Spleen (tissue), 11 donors: ENCODE measurements around the gene MGRN1. TPM values are rescaled to one million over a fixed set of nuclear protein-coding genes. Genes with fewer than 3 reads are reported as not detected.

Experiments used
- DNase-seq: peaks from one replicate; pipeline ENCODE4 v3.0.0-alpha.2; 2020
- H3K27ac ChIP-seq, 8 donors: fragments of 200-600 bp; sonication (generic) in 7 of 8; 1 replicate in 4 of 8; 2 replicates in 4 of 8; pipeline versions ENCODE4 v1.5.0 to v1.8.0; 2016 to 2021; ENCODE audit warnings: inconsistent platforms in 4 of 8, mild to moderate bottlenecking in 4 of 8, moderate library complexity in 1 of 8
- H3K27me3 ChIP-seq, 7 donors: fragments of 200-600 bp; sonication (generic) in 6 of 7; replicated peaks in 1 of 7; 1 replicate in 4 of 7; 2 replicates in 3 of 7; pipeline versions ENCODE4 v1.5.0 to v1.8.0; 2016 to 2021; ENCODE audit warnings: inconsistent platforms in 3 of 7, mild to moderate bottlenecking in 1 of 7
- H3K36me3 ChIP-seq, 6 donors: fragments of 200-600 bp; sonication (generic) in 5 of 6; 1 replicate in 4 of 6; 2 replicates in 2 of 6; pipeline versions ENCODE4 v1.5.0 to v1.8.0; 2016 to 2021; ENCODE audit warnings: inconsistent platforms in 2 of 6
- H3K4me1 ChIP-seq, 6 donors: fragments of 200-600 bp; sonication (generic) in 5 of 6; 1 replicate in 3 of 6; 2 replicates in 3 of 6; pipeline versions ENCODE4 v1.5.0 to v1.8.0; 2016 to 2021; ENCODE audit warnings: inconsistent platforms in 3 of 6
- H3K4me3 ChIP-seq, 8 donors: fragments of 200-600 bp; sonication (generic) in 7 of 8; 1 replicate in 4 of 8; 2 replicates in 4 of 8; pipeline versions ENCODE4 v1.5.0 to v1.8.0; 2016 to 2021; ENCODE audit warnings: inconsistent platforms in 4 of 8, mild to moderate bottlenecking in 4 of 8, moderate library complexity in 2 of 8
- H3K9me3 ChIP-seq, 8 donors: fragments of 200-600 bp; sonication (generic) in 7 of 8; 1 replicate in 4 of 8; 2 replicates in 4 of 8; pipeline versions ENCODE4 v1.5.0 to v1.8.0; 2016 to 2021; ENCODE audit warnings: inconsistent platforms in 4 of 8
- POLR2A ChIP-seq, 3 donors: fragments of 450-650 bp; IDR thresholded peaks; one replicate each; pipeline ENCODE4 v1.5.1; 2017; ENCODE audit warnings: antibody characterized with exemption in 3 of 3, mild to moderate bottlenecking in 1 of 3
- POLR2AphosphoS5 ChIP-seq, 3 donors: sonication (generic); formaldehyde crosslinking; IDR thresholded peaks; one replicate each; pipeline ENCODE4 v1.5.1; 2017; ENCODE audit warnings: antibody characterized with exemption in 3 of 3
- WGBS, 5 donors: extraction: QIAGEN DNeasy Blood & Tissue Kit in 3 of 5; methylation state at CpG; one replicate each; pipeline versions ENCODE4 v1.1.5 to v1.1.7; 2013 to 2018; 5-methylcytosine and 5-hydroxymethylcytosine counted together
- intact Hi-C: fragments of 100-400 bp; cut with DNase I; formaldehyde crosslinking; loops from one replicate; pipeline ENCODE4 v1.15.0; 2023; ENCODE audit warnings: low total_unique reads
- polyA plus RNA-seq, 3 donors: library from polyadenylated mRNA; stranded (reverse); fragments of 200-250 nt; gene quantifications; one replicate each; pipeline ENCODE4 v1.2.1, GENCODE V29; 2013
- total RNA-seq, 7 donors: library from RNA; depleted of rRNA in 3 of 7; stranded (reverse); fragments of >200 nt in 3 of 7; fragmentation: NEBNext Ultra II Directional in 4 of 7; extraction: Animal tissue kit (Norgen Biotek cat#: 25700) in 4 of 7; gene quantifications; one replicate each; pipeline versions ENCODE4 v1.1.0 to v1.2.1, GENCODE V29; 2016 to 2021
- TF ChIP-seq, protein P1 (sequence below), 11 experiments: fragments of 200-600 bp in 7 of 11; fragments of 450-650 bp in 4 of 11; sonication (generic) in 4 of 11; IDR thresholded peaks in 8 of 11; conservative IDR thresholded peaks in 3 of 11; 1 replicate in 7 of 11; 2 replicates in 4 of 11; pipeline versions ENCODE4 v1.4.0 to v1.8.0; 2016 to 2021; ENCODE audit warnings: antibody characterized with exemption in 11 of 11, inconsistent platforms in 4 of 11, mild to moderate bottlenecking in 1 of 11
- donor health status: healthy with polysubstance abuse.
- donor health status: DM: no; HTN: no; CAD: no; lungs with moderate emphysema.
- donor health status: DM: no; HTN: no; CAD: no.
- donor health status: Bipolar disorder and iron deficiency.
- donor health status: healthy.
- donor health status: DM: no; HTN: no; CAD: no.
- donor health status: DM: yes; HTN: yes; CAD: no.

MGRN1 gene
- total and polyA plus RNA-seq, 10 donors: 7.6 to 132 (median 75.1) TPM

DNA sequence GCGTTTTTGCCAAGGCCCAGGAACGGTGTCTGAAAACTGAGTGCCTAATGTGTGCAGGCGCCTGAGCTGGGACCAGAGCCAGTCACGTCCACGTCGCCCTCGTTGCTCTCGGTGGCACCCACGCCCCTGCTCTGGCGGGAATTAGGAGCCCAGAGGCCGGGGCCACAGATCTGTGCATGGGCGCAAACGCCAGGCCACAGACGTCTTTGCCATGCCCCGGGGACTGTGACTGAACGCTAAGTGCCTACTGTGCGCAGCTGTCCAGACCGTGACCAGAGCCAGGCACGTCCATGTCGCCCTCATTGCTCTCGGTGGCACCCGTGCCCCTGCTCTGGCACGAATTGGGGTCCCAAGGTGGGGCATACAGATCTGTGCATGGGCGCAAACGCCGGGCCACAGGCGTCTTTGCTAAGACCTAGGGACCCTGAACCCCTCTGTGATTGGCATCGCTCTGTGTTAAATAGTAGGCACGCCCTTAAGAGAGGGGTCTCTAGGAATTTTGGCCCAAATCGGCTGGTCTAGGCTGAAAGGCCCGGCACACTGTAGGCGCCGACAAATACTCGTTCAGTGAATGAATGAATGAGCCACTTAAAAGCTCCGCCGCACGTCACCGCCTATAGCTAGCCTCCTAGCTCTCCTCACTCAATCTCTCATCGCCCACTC, 9.1 kb upstream of the MGRN1 start:
- peaks cover 0 to 7% (median 0%) of the 10 kb centered on the region in 6 donors for H3K36me3 ChIP-seq
- peak overlapping the region; percentile 93 to 99 (median 97) for H3K27ac ChIP-seq
- H3K9me3 ChIP-seq: no peaks in the 10 kb centered on the region
- WGBS, 5 donors: 77 to 90% (median 79%) methylated on average over 28 to 39 of the region's 39 CpGs
- H3K4me3 ChIP-seq: peak overlapping the region in 7 of 8 donors; percentile 84 to 98 (median 97)
- H3K27me3 ChIP-seq: no peaks in the 10 kb centered on the region
- peak; percentile 90 for DNase-seq
- intact Hi-C loops: loop anchor here (5.0 kb wide), 1 partner anchor 67 kb away; no protein-coding TSS in a partner anchor
- peaks cover 30 to 80% (median 63%) of the 10 kb centered on the region in 6 donors for H3K4me1 ChIP-seq
- TF ChIP-seq POLR2A (IDR thresholded peaks at IDR 0.05) (no peak), POLR2AphosphoS5 (IDR thresholded peaks at IDR 0.05) (no peak)
- TF ChIP-seq, protein P1, sequence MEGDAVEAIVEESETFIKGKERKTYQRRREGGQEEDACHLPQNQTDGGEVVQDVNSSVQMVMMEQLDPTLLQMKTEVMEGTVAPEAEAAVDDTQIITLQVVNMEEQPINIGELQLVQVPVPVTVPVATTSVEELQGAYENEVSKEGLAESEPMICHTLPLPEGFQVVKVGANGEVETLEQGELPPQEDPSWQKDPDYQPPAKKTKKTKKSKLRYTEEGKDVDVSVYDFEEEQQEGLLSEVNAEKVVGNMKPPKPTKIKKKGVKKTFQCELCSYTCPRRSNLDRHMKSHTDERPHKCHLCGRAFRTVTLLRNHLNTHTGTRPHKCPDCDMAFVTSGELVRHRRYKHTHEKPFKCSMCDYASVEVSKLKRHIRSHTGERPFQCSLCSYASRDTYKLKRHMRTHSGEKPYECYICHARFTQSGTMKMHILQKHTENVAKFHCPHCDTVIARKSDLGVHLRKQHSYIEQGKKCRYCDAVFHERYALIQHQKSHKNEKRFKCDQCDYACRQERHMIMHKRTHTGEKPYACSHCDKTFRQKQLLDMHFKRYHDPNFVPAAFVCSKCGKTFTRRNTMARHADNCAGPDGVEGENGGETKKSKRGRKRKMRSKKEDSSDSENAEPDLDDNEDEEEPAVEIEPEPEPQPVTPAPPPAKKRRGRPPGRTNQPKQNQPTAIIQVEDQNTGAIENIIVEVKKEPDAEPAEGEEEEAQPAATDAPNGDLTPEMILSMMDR (IDR thresholded peaks at IDR 0.05 in 8 of 11, conservative IDR thresholded peaks at IDR 0.05 in 3 of 11): no peak

DNA sequence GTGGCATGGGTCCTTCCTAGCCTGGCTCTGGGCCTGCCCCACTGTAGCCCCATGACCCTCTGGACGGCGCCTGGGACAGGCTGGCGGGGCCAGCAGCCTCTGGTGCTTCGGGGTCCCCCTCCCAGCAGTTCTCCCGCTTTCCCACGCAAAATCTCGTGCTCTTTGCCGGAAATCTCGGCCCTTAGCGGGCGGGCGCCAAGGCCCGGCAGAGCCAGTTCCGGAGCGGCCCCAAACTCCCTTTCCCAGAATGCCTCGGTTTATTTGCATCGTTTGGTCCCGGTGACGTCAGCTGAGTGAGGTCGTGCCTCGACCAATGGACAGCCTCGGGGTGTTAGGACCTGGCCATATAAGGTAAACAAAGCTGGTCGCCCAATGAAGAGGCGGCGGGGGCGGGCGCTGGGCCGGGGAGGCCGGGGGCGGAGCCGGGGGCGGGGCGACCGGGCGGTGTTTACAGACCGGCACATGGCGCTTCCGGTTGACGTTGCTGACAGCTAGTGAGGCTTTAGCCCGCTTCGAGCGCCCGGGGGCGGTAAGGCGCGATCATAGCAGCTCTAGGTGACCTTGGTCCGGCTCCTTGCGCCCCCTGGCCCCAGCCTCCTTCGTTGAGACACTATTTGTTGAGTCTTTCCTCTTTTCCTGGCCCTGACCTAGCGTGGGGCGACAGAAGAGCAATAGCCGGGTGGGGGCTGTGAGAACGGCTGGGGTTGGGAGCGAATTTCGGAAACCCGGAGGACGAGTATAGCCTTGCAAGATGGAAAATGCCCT, 8.4 kb upstream of the MGRN1 start:
- H3K4me3 ChIP-seq: peak overlapping the region; percentile 32 to 98 (median 90)
- no peaks in the 10 kb centered on the region for H3K27me3 ChIP-seq
- 0 to 1% (median 1%) methylated on average over 40 to 57 of the region's 57 CpGs for WGBS, 5 donors
- peak overlapping the region; percentile 93 to 99 (median 97) for H3K27ac ChIP-seq
- intact Hi-C loops: loop anchor here (5.0 kb wide), 1 partner anchor 66 kb away; no protein-coding TSS in a partner anchor
- peaks cover 30 to 73% (median 59%) of the 10 kb centered on the region in 6 donors for H3K4me1 ChIP-seq
- no peaks in the 10 kb centered on the region for H3K9me3 ChIP-seq
- TF ChIP-seq POLR2A (IDR thresholded peaks at IDR 0.05) (peak in 2 of 3 donors; percentile 37 to 64), POLR2AphosphoS5 (IDR thresholded peaks at IDR 0.05) (peak; percentile 90 to 92 (median 91))
- TF ChIP-seq, protein P1 (IDR thresholded peaks at IDR 0.05 in 8 of 11, conservative IDR thresholded peaks at IDR 0.05 in 3 of 11): peak in 10 of 11 experiments; percentile 20 to 69 (median 42)
- peaks cover 0 to 2% (median 0%) of the 10 kb centered on the region in 6 donors for H3K36me3 ChIP-seq
- DNase-seq: peak; percentile 99

DNA sequence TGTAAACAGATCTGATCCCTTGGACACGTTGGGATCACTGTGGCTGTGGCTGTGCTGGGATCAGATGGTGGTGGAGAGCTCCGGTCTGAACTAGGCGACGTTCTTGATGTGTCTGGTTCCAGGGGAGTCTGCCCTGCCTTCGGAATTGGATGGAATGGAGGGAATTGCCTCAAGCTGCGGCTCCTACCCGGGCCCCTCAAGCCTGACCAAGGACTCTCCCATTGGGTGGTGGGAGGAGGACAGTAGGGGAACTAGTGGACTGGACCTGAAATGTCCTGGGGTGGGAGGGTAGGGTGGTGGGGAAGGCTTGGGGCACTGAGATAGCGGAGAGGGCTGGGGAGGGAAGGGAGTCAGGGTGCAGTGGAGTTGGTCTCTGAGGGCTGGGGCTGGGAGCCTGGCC, 6.7 kb upstream of the MGRN1 start:
- Histone ChIP-seq H3K9me3 (no peaks in the 10 kb centered on the region), H3K4me1 (peaks cover 28 to 57% (median 44%) of the 10 kb centered on the region in 6 donors), H3K27me3 (no peaks in the 10 kb centered on the region), H3K4me3 (no peak overlapping the region), H3K36me3 (no peaks in the 10 kb centered on the region), H3K27ac (peak overlapping the region; percentile 4 to 99 (median 97))
- 85 to 94% (median 91%) methylated on average over 8 of the region's 8 CpGs for WGBS, 5 donors
- TF ChIP-seq POLR2AphosphoS5 (IDR thresholded peaks at IDR 0.05) (no peak), POLR2A (IDR thresholded peaks at IDR 0.05) (no peak)
- TF ChIP-seq, protein P1 (IDR thresholded peaks at IDR 0.05 in 8 of 11, conservative IDR thresholded peaks at IDR 0.05 in 3 of 11): no peak
- no peak for DNase-seq
- intact Hi-C loops: loop anchor here (5.0 kb wide), 1 partner anchor 64 kb away; no protein-coding TSS in a partner anchor
